HCT116 (cell line): Measurements from ENCODE around the gene TMEM86B. TPM values are rescaled to one million over a fixed set of nuclear protein-coding genes. Genes with fewer than 3 reads are reported as not detected.

Experiments
- ATAC-seq: fragments of 200-7000 bp; cut with Tn5 transposase; 2 replicates; pipeline ENCODE4 v1.9.1; 2020; ENCODE audit warnings: mild to moderate bottlenecking, moderate library complexity
- BruUV-seq: library from RNA; stranded (reverse); fragments of 400-500 nt; replicated peaks from 2 replicates; lab custom pipeline; 2021; lab: Mats Ljungman, UMichigan
- CTCF ChIA-PET: fragments of 300-600 bp; sonication (Branson Sonifier 250); formaldehyde crosslinking; loops from one replicate; lab custom pipeline; 2021; ENCODE audit warnings: antibody characterized with exemption; lab: Charles Lee
- POLR2A ChIA-PET: fragments of 300-600, 350-600 bp; sonication (Branson Sonifier 250); formaldehyde crosslinking; loops from one replicate; lab custom pipeline; 2021; ENCODE audit warnings: antibody characterized with exemption; lab: Charles Lee
- RAD21 ChIA-PET, 2 experiments: fragments of 300-600 bp; sonication (Branson Sonifier 250); formaldehyde crosslinking; loops; one replicate each; lab custom pipeline; 2023; ENCODE audit warnings: low total read pairs in 2 of 2; ENCODE audit not compliant: uncharacterized antibody in 2 of 2, unreplicated experiment in 2 of 2, low non-redundant PET in 1 of 2; lab: Charles Lee
- DNase-seq: peaks from one replicate; pipeline ENCODE4 v3.0.0-alpha.2; 2010; ENCODE audit warnings: low read depth, low spot score
- H2AFZ ChIP-seq: fragments of 200-600 bp; shearing (Covaris generic), sonication (generic); 2 replicates; pipeline ENCODE4 v1.6.1; 2017; ENCODE audit warnings: low read depth, mixed run types, mixed read lengths, antibody characterized with exemption, low read length; ENCODE audit not compliant: poor library complexity, severe bottlenecking
- H3K27ac ChIP-seq: 2 replicates; pipeline ENCODE4 v1.5.1; 2012; ENCODE audit warnings: low read depth, low read length
- H3K27me3 ChIP-seq: fragments of 200-600 bp; sonication (generic); 2 replicates; pipeline ENCODE4 v1.6.1; 2016; ENCODE audit warnings: mixed run types, low read length, mixed read lengths; ENCODE audit not compliant: insufficient read depth
- H3K36me3 ChIP-seq, 2 experiments: fragments of 200-500 bp in 1 of 2; fragments of 200-600 bp in 1 of 2; sonication (Bioruptor generic) in 1 of 2; sonication (generic) in 1 of 2; 2 replicates each; pipeline versions ENCODE4 v1.5.1 to v1.6.1; 2014 to 2016; ENCODE audit warnings: low read length in 2 of 2, inconsistent platforms in 1 of 2, mixed read lengths in 1 of 2, mixed run types in 1 of 2; ENCODE audit not compliant: insufficient read depth in 2 of 2, control insufficient read depth in 1 of 2
- H3K4me1 ChIP-seq, 2 experiments: fragments of 200-600 bp in 1 of 2; sonication (generic) in 1 of 2; 2 replicates each; pipeline versions ENCODE4 v1.5.1 to v1.6.1; 2012 to 2017; ENCODE audit warnings: low read length in 2 of 2, inconsistent platforms in 1 of 2, mild to moderate bottlenecking in 1 of 2, mixed read lengths in 1 of 2, mixed run types in 1 of 2, moderate library complexity in 1 of 2; ENCODE audit not compliant: insufficient read depth in 2 of 2, control insufficient read depth in 1 of 2
- H3K4me2 ChIP-seq: fragments of 200-600 bp; sonication (generic); 2 replicates; pipeline ENCODE4 v1.6.1; 2017; ENCODE audit warnings: mixed run types, low read length, mixed read lengths
- H3K4me3 ChIP-seq, 2 experiments: fragments of 200-600 bp in 1 of 2; sonication (generic) in 1 of 2; replicated peaks in 1 of 2; 2 replicates each; pipeline ENCODE4 v1.5.1; 2011 to 2016; ENCODE audit warnings: low read length in 2 of 2, control low read depth in 1 of 2, low read depth in 1 of 2, mild to moderate bottlenecking in 1 of 2, mixed read lengths in 1 of 2, mixed run types in 1 of 2
- H3K79me2 ChIP-seq: fragments of 200-600 bp; sonication (generic); 2 replicates; pipeline ENCODE4 v1.6.1; 2017; ENCODE audit warnings: mild to moderate bottlenecking, mixed run types, low read length, moderate library complexity, mixed read lengths; ENCODE audit not compliant: insufficient read depth
- H3K9ac ChIP-seq: fragments of 200-600 bp; sonication (generic); 2 replicates; pipeline ENCODE4 v1.6.1; 2016; ENCODE audit warnings: low read length, mixed read lengths
- H3K9me2 ChIP-seq: fragments of 200-600 bp; sonication (generic), shearing (Covaris generic); 2 replicates; pipeline ENCODE4 v1.6.1; 2017; ENCODE audit warnings: mixed run types, mild to moderate bottlenecking, moderate library complexity; ENCODE audit not compliant: insufficient read depth
- H3K9me3 ChIP-seq, 2 experiments: fragments of 200-500 bp in 1 of 2; fragments of 200-600 bp in 1 of 2; sonication (Bioruptor generic) in 1 of 2; sonication (generic) in 1 of 2; 2 replicates each; pipeline ENCODE4 v1.6.1; 2014 to 2017; ENCODE audit warnings: low read length in 2 of 2, mixed read lengths in 2 of 2, inconsistent platforms in 1 of 2, low read depth in 1 of 2, mild to moderate bottlenecking in 1 of 2, mixed run types in 1 of 2, moderate library complexity in 1 of 2; ENCODE audit not compliant: control insufficient read depth in 1 of 2, insufficient read depth in 1 of 2
- H4K20me1 ChIP-seq: fragments of 200-600 bp; sonication (generic), shearing (Covaris generic); 2 replicates; pipeline ENCODE4 v1.6.1; 2017; ENCODE audit warnings: mixed run types, mild to moderate bottlenecking, moderate library complexity; ENCODE audit not compliant: insufficient read depth
- CEBPB ChIP-seq: IDR thresholded peaks from 2 replicates; pipeline ENCODE4 v1.6.1; 2012; ENCODE audit warnings: low read depth
- EZH2 ChIP-seq: fragments of 200-600 bp; sonication (generic); IDR thresholded peaks from 2 replicates; pipeline ENCODE4 v1.6.1; 2017; ENCODE audit warnings: antibody characterized with exemption, mixed run types
- EZH2phosphoT487 ChIP-seq: fragments of 200-600 bp; IDR thresholded peaks from 2 replicates; pipeline ENCODE4 v1.6.1; 2018; ENCODE audit warnings: antibody characterized with exemption, borderline replicate concordance
- FOSL1 ChIP-seq: IDR thresholded peaks from 2 replicates; pipeline ENCODE4 v1.6.1; 2012; ENCODE audit warnings: low read depth
- RAD21 ChIP-seq: IDR thresholded peaks from 2 replicates; pipeline ENCODE4 v1.6.1; 2012; ENCODE audit warnings: low read depth, mild to moderate bottlenecking
- YY1 ChIP-seq: IDR thresholded peaks from 2 replicates; pipeline ENCODE4 v1.6.1; 2011; ENCODE audit warnings: low read length, low read depth, moderate library complexity, mild to moderate bottlenecking; ENCODE audit not compliant: insufficient replicate concordance; ENCODE audit errors: extremely low read depth
- ZFX ChIP-seq: fragments of 450-650 bp; IDR thresholded peaks from 2 replicates; pipeline ENCODE4 v1.6.1; 2017
- ZNF274 ChIP-seq: fragments of 200-500 bp; sonication (Bioruptor generic); IDR thresholded peaks from 2 replicates; pipeline ENCODE4 v1.6.1; 2014; ENCODE audit warnings: mild to moderate bottlenecking, low read depth, low read length, inconsistent platforms
- intact Hi-C: fragments of 100-400 bp; cut with micrococcal nuclease; formaldehyde crosslinking; loops from 2 replicates; pipeline ENCODE4 v1.10.0; 2022
- total RNA-seq: library from RNA; stranded (reverse); gene quantifications from one replicate; pipeline ENCODE4 v1.2.1, GENCODE V29; 2021; ENCODE audit not compliant: unreplicated experiment
- TF ChIP-seq, protein P1 (sequence below): IDR thresholded peaks from 2 replicates; pipeline ENCODE4 v1.6.1; 2012; ENCODE audit warnings: low read depth
- TF ChIP-seq, protein P2 (sequence below): IDR thresholded peaks from 2 replicates; pipeline ENCODE4 v1.6.1; 2012

The TMEM86B gene
- total RNA-seq, 1 experiment from 2014 or later: 10.6 TPM

DNA sequence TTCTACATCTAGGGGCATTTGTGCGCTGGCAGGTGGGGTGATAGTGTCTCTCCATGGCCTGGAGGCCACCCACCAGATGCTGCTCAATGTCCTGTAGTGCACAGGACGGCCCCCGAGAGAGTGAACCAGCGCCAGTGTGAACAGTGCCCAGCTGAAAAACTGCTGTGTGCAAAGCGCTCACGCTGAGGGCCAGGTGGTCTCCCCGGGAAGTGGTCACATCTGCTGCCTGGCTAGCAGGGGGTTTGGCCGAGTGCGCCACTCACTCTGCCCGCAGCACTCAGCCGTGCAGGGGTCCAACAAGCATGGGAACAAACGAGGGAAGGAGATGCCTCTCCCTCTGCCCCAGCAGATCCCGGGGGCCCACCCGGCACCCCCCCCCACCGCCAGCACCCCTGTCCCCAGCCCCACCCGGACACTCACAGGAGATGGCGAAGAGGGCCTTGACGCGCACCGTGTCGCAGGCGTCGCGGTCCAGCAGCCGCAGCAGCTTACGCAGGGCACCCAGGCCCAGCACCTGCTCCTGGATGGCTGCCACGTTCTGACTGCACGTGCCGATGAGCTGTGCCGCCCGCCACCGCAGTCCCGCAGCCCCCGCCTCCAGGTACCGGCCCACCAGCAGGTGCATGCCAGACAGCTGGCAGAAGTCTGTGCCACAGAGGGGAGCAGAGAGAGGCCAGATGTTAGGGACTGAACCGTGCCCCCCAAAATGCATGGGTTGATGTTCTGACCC, 45.6 kb upstream of the TMEM86B start:
- no peak overlapping the region for H3K9ac ChIP-seq
- TF ChIP-seq ZNF274 (no peak), RAD21 (no peak), EZH2phosphoT487 (no peak), CEBPB (no peak), ZFX (no peak), YY1 (no peak), FOSL1 (no peak), EZH2 (no peak)
- TF ChIP-seq, protein P1, sequence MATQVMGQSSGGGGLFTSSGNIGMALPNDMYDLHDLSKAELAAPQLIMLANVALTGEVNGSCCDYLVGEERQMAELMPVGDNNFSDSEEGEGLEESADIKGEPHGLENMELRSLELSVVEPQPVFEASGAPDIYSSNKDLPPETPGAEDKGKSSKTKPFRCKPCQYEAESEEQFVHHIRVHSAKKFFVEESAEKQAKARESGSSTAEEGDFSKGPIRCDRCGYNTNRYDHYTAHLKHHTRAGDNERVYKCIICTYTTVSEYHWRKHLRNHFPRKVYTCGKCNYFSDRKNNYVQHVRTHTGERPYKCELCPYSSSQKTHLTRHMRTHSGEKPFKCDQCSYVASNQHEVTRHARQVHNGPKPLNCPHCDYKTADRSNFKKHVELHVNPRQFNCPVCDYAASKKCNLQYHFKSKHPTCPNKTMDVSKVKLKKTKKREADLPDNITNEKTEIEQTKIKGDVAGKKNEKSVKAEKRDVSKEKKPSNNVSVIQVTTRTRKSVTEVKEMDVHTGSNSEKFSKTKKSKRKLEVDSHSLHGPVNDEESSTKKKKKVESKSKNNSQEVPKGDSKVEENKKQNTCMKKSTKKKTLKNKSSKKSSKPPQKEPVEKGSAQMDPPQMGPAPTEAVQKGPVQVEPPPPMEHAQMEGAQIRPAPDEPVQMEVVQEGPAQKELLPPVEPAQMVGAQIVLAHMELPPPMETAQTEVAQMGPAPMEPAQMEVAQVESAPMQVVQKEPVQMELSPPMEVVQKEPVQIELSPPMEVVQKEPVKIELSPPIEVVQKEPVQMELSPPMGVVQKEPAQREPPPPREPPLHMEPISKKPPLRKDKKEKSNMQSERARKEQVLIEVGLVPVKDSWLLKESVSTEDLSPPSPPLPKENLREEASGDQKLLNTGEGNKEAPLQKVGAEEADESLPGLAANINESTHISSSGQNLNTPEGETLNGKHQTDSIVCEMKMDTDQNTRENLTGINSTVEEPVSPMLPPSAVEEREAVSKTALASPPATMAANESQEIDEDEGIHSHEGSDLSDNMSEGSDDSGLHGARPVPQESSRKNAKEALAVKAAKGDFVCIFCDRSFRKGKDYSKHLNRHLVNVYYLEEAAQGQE: no peak
- TF ChIP-seq, protein P2, sequence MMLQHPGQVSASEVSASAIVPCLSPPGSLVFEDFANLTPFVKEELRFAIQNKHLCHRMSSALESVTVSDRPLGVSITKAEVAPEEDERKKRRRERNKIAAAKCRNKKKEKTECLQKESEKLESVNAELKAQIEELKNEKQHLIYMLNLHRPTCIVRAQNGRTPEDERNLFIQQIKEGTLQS: no peak
- no peaks in the 10 kb centered on the region for H3K9me3 ChIP-seq
- H3K79me2 ChIP-seq: peaks cover 5% of the 10 kb centered on the region
- H3K36me3 ChIP-seq: peaks cover 9 to 21% of the 10 kb centered on the region in 2 experiments; a peak in 3 of 4 replicates
- intact Hi-C loops: no loop called here
- POLR2A ChIA-PET: no interaction called here
- CTCF ChIA-PET: no interaction called here
- H3K4me3 ChIP-seq: no peak overlapping the region
- no peak overlapping the region for H3K4me2 ChIP-seq
- ATAC-seq (no peak), DNase-seq (no peak)
- RAD21 ChIA-PET: no interaction called here
- H2AFZ ChIP-seq: no peak overlapping the region
- no peaks in the 10 kb centered on the region for H3K9me2 ChIP-seq
- no peaks in the 10 kb centered on the region for H4K20me1 ChIP-seq
- no TSS peak for BruUV-seq
- H3K27me3 ChIP-seq: no peaks in the 10 kb centered on the region
- H3K4me1 ChIP-seq: peaks cover 4 to 6% of the 10 kb centered on the region in 2 experiments
- no peak overlapping the region for H3K27ac ChIP-seq
